ENCODE measurements around the gene ATXN2. TPM values are rescaled to one million over a fixed set of nuclear protein-coding genes. Genes with fewer than 3 reads are reported as not detected.
A peak's percentile ranks its signal among the peaks of the same experiment; 100 is the strongest.

Gene ATXN2
- total RNA-seq, 2 experiments from 2014 or later: 32.2 to 35.6 TPM

- DNase-seq (no peak), ATAC-seq (peak; percentile 18)
- peaks cover 16% of the 10 kb centered on the region for H3K36me3 Mint-ChIP-seq (ENCODE audit: low read depth)
- no peaks in the 10 kb centered on the region for H3K9me3 Mint-ChIP-seq
- H3K4me1 Mint-ChIP-seq (ENCODE audit: low read depth): peaks cover 20% of the 10 kb centered on the region
- no peaks in the 10 kb centered on the region for H3K27me3 Mint-ChIP-seq
- ChIA-PET POLR2A (interaction anchor here (1.0 to 1.7 kb wide), 3 partner anchors 10 to 55 kb away, joined by 3 to 4 read pairs (median 4); no protein-coding TSS in a partner anchor), CTCF (interaction anchor here (0.9 to 40.2 kb wide), 3 partner anchors 50 to 187 kb away, joined by 3 to 1222 read pairs (median 3); partner anchors contain the start of gene SH2B3)
- intact Hi-C loops (cut with micrococcal nuclease): no loop called here
- H3K27ac Mint-ChIP-seq: peak overlapping the region; percentile 14
- H3K4me3 Mint-ChIP-seq: no peak overlapping the region
- TF ChIP-seq CTCF (IDR thresholded peaks at IDR 0.05): no peak
These were observed 144.2 kb downstream of the ATXN2 start for GRCh38 chr12:111454716-111455447.

GRCh38 chr12:111454311-111454710 is 144.8 kb downstream of the ATXN2 start:
- Mint-ChIP-seq H3K4me3 (no peak overlapping the region), H3K27ac (no peak overlapping the region), H3K27me3 (no peaks in the 10 kb centered on the region), H3K9me3 (no peaks in the 10 kb centered on the region), H3K4me1 (ENCODE audit: low read depth) (peaks cover 25% of the 10 kb centered on the region), H3K36me3 (ENCODE audit: low read depth) (peaks cover 16% of the 10 kb centered on the region)
- ChIA-PET CTCF (interaction anchor here (0.9 to 40.2 kb wide), 2 partner anchors 50 to 86 kb away, joined by 3 to 1222 read pairs; partner anchors contain the start of gene SH2B3), POLR2A (interaction anchor here (1.0 kb wide), 1 partner anchor 54 kb away, joined by 3 read pairs; no protein-coding TSS in a partner anchor)
- no peak for TF ChIP-seq CTCF (IDR thresholded peaks at IDR 0.05)
- no peak for ATAC-seq
- DNase-seq: no peak
- intact Hi-C loops (cut with micrococcal nuclease): no loop called here

GRCh38 chr12:111453071-111453989 is 145.8 kb downstream of the ATXN2 start:
- intact Hi-C loops (cut with micrococcal nuclease): no loop called here
- TF ChIP-seq CTCF (IDR thresholded peaks at IDR 0.05): no peak
- Mint-ChIP-seq H3K9me3 (no peaks in the 10 kb centered on the region), H3K4me1 (ENCODE audit: low read depth) (peaks cover 34% of the 10 kb centered on the region), H3K36me3 (ENCODE audit: low read depth) (peaks cover 23% of the 10 kb centered on the region), H3K27ac (peak overlapping the region; percentile 16), H3K4me3 (no peak overlapping the region), H3K27me3 (no peaks in the 10 kb centered on the region)
- CTCF ChIA-PET: interaction anchor here (40.2 kb wide), 1 partner anchor 49 kb away, joined by 1222 read pairs; the partner anchor contains the start of gene SH2B3
- ATAC-seq (no peak), DNase-seq (no peak)
- POLR2A ChIA-PET: no interaction called here

- intact Hi-C loops (cut with micrococcal nuclease): loop anchor here (1.0 kb wide), 1 partner anchor 52 kb away; no protein-coding TSS in a partner anchor
- DNase-seq (no peak), ATAC-seq (peak; percentile 53)
- peak; percentile 92 for TF ChIP-seq CTCF (IDR thresholded peaks at IDR 0.05)
- ChIA-PET POLR2A (interaction anchor here (0.6 to 2.2 kb wide), 10 partner anchors 9 to 83 kb away, joined by 3 to 9 read pairs (median 4); partner anchors contain the start of gene PHETA1), CTCF (interaction anchor here (0.6 to 40.2 kb wide), 41 partner anchors 10 to 536 kb away, joined by 3 to 1222 read pairs (median 6); partner anchors contain the start of genes PHETA1 and SH2B3)
- H3K27me3 Mint-ChIP-seq: no peaks in the 10 kb centered on the region
- H3K36me3 Mint-ChIP-seq (ENCODE audit: low read depth): peaks cover 36% of the 10 kb centered on the region
- H3K4me3 Mint-ChIP-seq: no peak overlapping the region
- H3K9me3 Mint-ChIP-seq: no peaks in the 10 kb centered on the region
- peak overlapping the region; percentile 21 for H3K27ac Mint-ChIP-seq
- peaks cover 40% of the 10 kb centered on the region for H3K4me1 Mint-ChIP-seq (ENCODE audit: low read depth)
These were observed 147.4 kb downstream of the ATXN2 start for GRCh38 chr12:111451649-111452129.

Measured in activated CD8-positive, alpha-beta T cell treated with anti-CD3 and anti-CD28 coated beads for 36 hours (primary cell).